Activated naive CD4-positive, alpha-beta T cell treated with Interleukin-2 at 50 U/mL for 16 hours (primary cell): ENCODE measurements around the gene SLC22A13.
"Not testable (repeated sequence)": the region's sequence is repeated elsewhere in the genome, so short reads cannot be mapped to it uniquely, and the experiment has no call there.

Experiments used
- DNase-seq: peaks from one replicate; pipeline ENCODE4 v3.0.0-alpha.2; 2020

Gene SLC22A13

GRCh38 chr3:38306941-38307340 lies 41.3 kb downstream of the SLC22A13 start:
- no peak for DNase-seq

DNA sequence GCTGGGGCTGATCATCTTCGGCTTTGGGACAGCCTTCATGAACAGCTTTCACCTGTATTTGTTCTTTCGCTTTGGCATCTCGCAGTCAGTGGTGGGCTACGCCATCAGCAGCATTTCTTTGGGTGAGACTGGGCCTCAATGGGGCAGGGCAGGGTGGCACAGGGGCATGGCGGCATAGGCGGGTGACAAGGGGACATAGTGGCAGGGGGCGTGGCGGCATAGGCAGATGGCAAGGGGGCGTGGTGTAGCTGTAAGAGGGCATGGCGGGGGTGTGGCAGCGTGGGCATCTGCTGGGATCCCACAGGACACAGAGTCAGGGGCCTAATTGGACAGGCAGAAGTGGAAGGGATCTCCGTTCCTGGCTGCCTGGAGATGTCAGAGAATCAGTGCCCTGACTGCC lies 42.0 kb downstream of the SLC22A13 start:
- DNase-seq = no peak

- DNase-seq = no peak
These were observed 42.8 kb downstream of the SLC22A13 start for GRCh38 chr3:38308456-38308855.

GRCh38 chr3:38311476-38311875 lies 45.9 kb downstream of the SLC22A13 start:
- no peak for DNase-seq

- DNase-seq = no peak
These were observed 46.3 kb downstream of the SLC22A13 start for GRCh38 chr3:38311941-38312340.

DNA sequence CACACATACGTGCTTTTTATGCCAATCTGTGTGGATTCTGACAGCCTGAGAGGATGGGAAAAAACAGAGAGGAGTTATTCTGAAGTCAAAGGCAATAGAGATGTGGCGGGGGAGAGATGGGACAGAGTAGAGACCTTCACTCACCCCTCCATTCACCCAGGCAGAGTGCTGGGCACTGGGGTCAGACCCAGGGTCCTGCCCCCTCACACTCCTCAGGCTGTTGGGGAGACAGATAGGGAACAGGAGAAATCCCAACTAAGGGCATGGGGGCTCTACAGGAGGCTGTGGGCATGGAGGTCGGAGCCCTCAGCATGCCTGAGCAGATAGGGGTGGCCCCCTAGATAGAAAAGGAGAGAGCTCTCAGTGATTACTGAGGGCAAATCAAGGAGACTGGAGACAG lies 46.7 kb downstream of the SLC22A13 start:
- DNase-seq = no peak

GRCh38 chr3:38313263-38313662 lies 47.7 kb downstream of the SLC22A13 start:
- no peak for DNase-seq

DNA sequence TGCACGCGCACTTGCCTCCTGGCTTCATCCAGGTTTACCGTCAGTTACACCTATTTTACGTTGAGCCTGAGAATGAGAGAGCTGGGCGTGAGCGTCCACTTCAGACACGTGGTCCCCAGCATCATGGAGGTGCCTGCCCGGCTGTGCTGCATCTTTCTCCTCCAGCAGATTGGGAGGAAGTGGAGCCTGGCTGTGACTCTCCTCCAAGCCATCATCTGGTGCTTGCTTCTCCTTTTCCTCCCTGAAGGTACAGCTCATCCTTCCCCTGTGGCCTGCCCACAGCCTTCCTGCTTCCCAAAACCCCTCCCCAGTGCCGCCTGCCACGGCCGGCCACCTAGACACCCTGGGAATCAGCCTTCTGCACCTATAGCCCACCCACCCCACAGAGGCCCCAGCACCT lies 48.1 kb downstream of the SLC22A13 start:
- no peak for DNase-seq

- DNase-seq = no peak
These were observed 48.6 kb downstream of the SLC22A13 start for GRCh38 chr3:38314112-38314763.

DNA sequence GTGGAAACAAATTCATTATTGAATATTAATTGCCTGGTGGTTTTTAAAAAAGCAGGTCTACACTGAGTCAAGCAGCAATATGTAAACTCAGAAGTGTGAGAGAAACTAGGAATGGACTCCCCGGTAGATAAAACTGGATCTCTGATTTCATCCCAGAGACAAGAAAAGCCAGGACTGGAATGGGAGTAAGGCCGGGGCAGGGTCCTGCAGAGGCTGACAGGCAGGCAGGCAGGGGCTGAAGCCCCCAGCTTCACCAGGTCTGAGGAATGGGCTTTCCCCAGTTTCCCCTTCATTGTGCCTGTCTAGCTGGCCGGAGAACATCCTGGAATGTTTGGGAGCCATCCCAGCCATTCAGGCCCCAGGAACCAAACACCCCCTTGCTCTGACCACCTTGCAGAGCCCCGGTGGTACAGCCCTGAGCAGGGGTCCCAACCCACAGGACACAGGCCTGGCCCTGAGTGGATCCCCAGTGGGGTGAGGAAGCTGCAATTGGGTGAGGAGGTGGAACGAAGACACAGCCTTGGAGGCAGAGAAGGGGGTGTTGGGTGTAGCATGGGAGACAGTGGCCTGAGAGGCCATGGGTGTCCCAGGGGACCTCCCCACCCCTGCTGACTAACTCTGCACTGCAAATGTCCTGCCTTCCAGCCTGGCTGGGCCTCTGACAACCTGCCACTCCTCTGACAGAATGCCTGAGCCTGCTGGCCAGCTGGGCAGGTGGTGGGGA lies 49.3 kb downstream of the SLC22A13 start:
- DNase-seq = no peak

DNA sequence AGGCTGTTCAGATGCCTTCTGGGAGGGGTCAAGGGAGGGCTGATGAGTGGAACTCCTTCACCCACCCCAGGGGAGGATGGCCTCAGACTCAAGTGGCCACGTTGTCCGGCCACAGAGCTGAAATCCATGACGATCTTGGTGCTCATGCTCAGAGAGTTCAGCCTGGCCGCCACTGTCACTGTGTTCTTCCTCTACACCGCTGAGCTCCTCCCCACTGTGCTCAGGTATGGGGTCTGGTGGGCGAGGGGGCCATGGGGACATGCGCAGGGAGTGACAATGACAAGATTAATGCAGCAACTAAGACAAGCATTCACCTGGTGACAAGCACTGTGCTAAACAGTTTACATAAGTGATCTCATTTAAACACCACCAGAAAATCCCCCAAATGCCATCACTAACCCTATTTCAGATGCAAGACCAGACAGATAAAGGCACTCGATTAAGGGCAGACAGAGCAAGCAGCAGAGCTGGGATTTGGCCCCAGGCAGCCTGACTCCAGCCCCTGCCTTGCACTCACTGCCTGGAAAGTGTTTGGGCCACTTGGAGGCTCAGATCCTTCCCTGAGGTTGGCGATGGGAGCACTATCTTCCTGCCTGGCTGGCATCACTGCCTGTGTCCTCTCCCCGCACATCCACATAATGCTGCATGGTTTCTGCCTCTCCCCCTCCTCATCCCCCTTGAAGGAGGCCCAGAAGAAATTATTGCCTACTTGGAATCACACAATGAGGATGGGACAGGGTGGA lies 50.0 kb downstream of the SLC22A13 start:
- no peak for DNase-seq

DNA sequence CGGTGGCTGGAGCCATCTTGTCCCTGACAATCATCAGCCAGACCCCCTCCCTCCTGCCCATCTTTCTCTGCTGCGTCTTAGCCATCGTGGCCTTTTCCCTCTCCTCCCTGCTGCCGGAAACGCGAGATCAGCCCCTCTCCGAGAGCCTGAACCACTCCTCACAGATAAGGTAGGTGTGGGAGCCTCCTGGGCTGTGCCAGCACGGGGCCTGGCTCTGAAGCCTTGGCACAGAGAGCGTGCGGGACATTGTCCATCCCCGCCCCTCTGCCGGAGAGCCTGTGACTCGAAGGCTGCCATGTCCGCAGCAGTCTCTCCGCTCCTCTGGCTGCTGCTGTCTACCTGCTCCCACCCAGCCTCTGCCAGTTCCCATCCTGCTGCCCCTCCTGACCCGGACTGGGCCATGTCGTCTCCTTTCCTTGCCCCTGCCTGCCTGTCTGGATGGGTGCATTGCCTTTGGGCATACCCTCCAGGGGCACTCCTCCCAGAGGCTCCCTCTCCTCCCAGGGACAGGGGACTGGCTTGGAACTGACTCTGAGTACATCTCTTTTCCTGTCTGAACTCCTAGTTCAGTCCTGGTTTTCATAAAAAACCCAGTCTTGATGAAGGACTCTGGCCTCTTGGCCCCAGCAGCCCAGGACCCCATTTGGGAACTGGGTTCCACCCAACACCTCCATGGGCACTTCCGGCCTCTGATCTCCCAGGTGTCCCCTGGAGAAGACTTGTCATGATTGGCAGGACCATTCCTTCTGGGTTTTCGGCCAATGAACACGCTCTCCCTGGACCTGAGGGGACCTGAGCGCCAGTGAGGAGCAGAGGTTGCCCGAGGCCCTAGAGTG lies 51.0 kb downstream of the SLC22A13 start:
- DNase-seq = no peak

- no peak for DNase-seq
These were observed 51.7 kb downstream of the SLC22A13 start for GRCh38 chr3:38317192-38317759.

- no peak for DNase-seq
These were observed 53.4 kb downstream of the SLC22A13 start for GRCh38 chr3:38318766-38319671.

- not testable (repeated sequence) for DNase-seq
These were observed 55.0 kb downstream of the SLC22A13 start for GRCh38 chr3:38320638-38321037.

- no peak for DNase-seq
These were observed 57.4 kb downstream of the SLC22A13 start for GRCh38 chr3:38323060-38323459.

GRCh38 chr3:38325256-38325655 lies 59.6 kb downstream of the SLC22A13 start:
- DNase-seq = no peak

GRCh38 chr3:38327335-38328009 lies 61.9 kb downstream of the SLC22A13 start:
- no peak for DNase-seq
